ENCODE measurements around the gene GNA12. TPM values are rescaled to one million over a fixed set of nuclear protein-coding genes. Genes with fewer than 3 reads are reported as not detected.

Gene GNA12
- total RNA-seq, 1 donor from 2014 or later: 19.3 TPM

GRCh38 chr7:2687881-2688318 lies 156.2 kb downstream of the GNA12 start, which contains the start of gene AMZ1:
TSS of gene AMZ1 (plus strand) at chr7:2688202. CDS start at chr7:2700452, 12,250 bp downstream.
- no peak within 1 kb of the TSS for H3K4me3 ChIP-seq (ENCODE audit: low read depth, low read length)
- no peak for TF ChIP-seq CTCF (conservative IDR thresholded peaks at IDR 0.05; ENCODE audit: low read depth, low read length)
- no peak for DNase-seq (ENCODE audit: low read depth)

DNA sequence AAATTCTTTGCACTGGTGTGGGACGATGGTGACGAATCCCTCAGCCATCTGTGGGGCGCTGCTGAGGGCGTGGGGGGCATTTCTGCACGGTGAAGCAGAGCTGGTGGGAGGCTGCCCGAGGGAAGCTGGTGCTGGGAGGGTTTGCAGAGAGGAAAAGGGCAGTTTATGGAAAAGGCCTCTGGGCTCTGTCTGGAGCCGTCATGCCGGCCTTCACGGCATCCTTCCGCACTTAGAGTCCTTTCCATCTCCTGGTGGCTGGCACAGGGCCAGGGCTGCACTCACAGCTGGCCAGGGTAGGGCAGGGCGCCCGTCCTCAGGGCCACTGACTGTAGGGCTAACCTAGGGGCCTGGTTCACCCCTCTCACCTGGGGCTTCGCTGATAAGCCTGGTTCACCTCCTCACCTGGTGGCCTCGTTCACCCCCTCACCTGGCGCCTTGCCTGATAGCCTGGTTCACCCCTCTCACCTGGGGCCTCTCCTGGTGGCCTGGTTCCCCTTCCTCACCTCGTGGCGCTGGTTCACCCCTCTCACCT lies 156.7 kb downstream of the GNA12 start:
- no peak overlapping the region for H3K4me3 ChIP-seq (ENCODE audit: low read depth, low read length)
- no peak for TF ChIP-seq CTCF (conservative IDR thresholded peaks at IDR 0.05; ENCODE audit: low read depth, low read length)
- no peak for DNase-seq (ENCODE audit: low read depth)

- no peak for TF ChIP-seq CTCF (conservative IDR thresholded peaks at IDR 0.05; ENCODE audit: low read depth, low read length)
- DNase-seq (ENCODE audit: low read depth): no peak
- no peak overlapping the region for H3K4me3 ChIP-seq (ENCODE audit: low read depth, low read length)
Measured at GRCh38 chr7:2686101-2686500, 158.0 kb downstream of the GNA12 start.

DNA sequence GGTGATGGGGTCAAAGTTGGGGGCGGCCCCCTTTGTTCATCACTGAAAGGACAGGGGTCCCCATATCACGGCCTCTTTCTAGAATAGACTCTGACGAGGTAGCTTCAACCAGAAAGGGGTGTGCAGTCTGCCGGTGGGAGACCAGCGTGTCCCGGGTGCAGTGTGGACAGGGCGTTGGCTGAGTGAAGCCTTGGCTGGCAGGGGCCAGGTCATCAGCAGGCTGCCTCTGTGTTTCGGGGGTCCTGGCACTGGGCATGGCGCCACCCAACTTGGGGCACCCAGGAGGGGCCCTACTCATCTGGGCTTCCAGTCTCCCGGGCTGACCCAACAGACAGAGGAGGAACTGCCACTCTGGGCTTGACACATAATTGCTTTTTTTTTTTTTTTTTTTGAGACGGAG lies 159.6 kb downstream of the GNA12 start:
- no peak for TF ChIP-seq CTCF (conservative IDR thresholded peaks at IDR 0.05; ENCODE audit: low read depth, low read length)

GRCh38 chr7:2681929-2682799 lies 161.9 kb downstream of the GNA12 start:
- no peak for TF ChIP-seq CTCF (conservative IDR thresholded peaks at IDR 0.05; ENCODE audit: low read depth, low read length)
- no peak overlapping the region for H3K4me3 ChIP-seq (ENCODE audit: low read depth, low read length)
- no peak for DNase-seq (ENCODE audit: low read depth)

More for the DNA sequence above, 159.6 kb downstream of the GNA12 start:
- no peak for DNase-seq (ENCODE audit: low read depth)
- no peak overlapping the region for H3K4me3 ChIP-seq (ENCODE audit: low read depth, low read length)

GRCh38 chr7:2680792-2681490 lies 163.2 kb downstream of the GNA12 start:
- DNase-seq (ENCODE audit: low read depth): no peak
- peak; percentile 82 for TF ChIP-seq CTCF (conservative IDR thresholded peaks at IDR 0.05; ENCODE audit: low read depth, low read length)
- no peak overlapping the region for H3K4me3 ChIP-seq (ENCODE audit: low read depth, low read length)

All from epithelial cell of proximal tubule (primary cell).